K562 (cell line): ENCODE results near the gene PTH2. TPM values are rescaled to one million over a fixed set of nuclear protein-coding genes. Genes with fewer than 3 reads are reported as not detected.

Source experiments
- ATAC-seq: fragments of 200-7000 bp; cut with Tn5 transposase; 3 replicates; pipeline ENCODE4 v1.9.1; 2020; ENCODE audit warnings: moderate library complexity
- BruUV-seq: library from RNA; stranded (reverse); fragments of 400-500 nt; replicated peaks from 2 replicates; lab custom pipeline; 2021; lab: Mats Ljungman, UMichigan
- CTCF ChIA-PET: fragments of 300-600 bp; formaldehyde crosslinking; extraction: SDS; loops from one replicate; lab custom pipeline; 2021; ENCODE audit warnings: low intra/inter-chr PET ratio; lab: Yijun Ruan, JAX
- POLR2A ChIA-PET: fragments of 300-600, 350-650 bp; sonication (Branson Sonifier 250); formaldehyde crosslinking; extraction: SDS; loops from one replicate; lab custom pipeline; 2021; ENCODE audit warnings: antibody characterized with exemption, inconsistent platforms; lab: Yijun Ruan, JAX
- DNase-seq, 4 experiments: peaks; one replicate each; pipeline versions ENCODE4 v3.0.0 to v3.0.0-alpha.2; 2011 to 2018; ENCODE audit warnings: low spot score in 3 of 4, mixed read lengths in 3 of 4; ENCODE audit errors: extremely low read depth in 1 of 4
- FAIRE-seq: peaks from 2 replicates; lab custom pipeline; 2011; peaks lifted over from hg19 to GRCh38; lab: Jason Lieb, UNC
- H2AFZ ChIP-seq: 2 replicates; pipeline ENCODE4 v1.6.0; 2011; ENCODE audit warnings: low read depth, low read length, control low read depth, inconsistent platforms
- H3K27ac ChIP-seq: fragments of 200-600 bp; 3 replicates; pipeline ENCODE4 v1.8.0; 2011; ENCODE audit warnings: low read depth, mild to moderate bottlenecking, control low read depth, inconsistent platforms, low read length, moderate library complexity, mixed read lengths; ENCODE audit errors: extremely low read depth
- H3K27me3 ChIP-seq, 2 experiments: fragments of 300-600 bp in 1 of 2; 2 replicates in 1 of 2; 3 replicates in 1 of 2; pipeline versions ENCODE4 v1.6.0 to v1.8.0; 2011; ENCODE audit warnings: inconsistent platforms in 2 of 2, low read length in 2 of 2, mild to moderate bottlenecking in 1 of 2, mixed read lengths in 1 of 2, moderate library complexity in 1 of 2; ENCODE audit not compliant: control insufficient read depth in 2 of 2, insufficient read depth in 2 of 2
- H3K36me3 ChIP-seq: fragments of 300-600 bp; 3 replicates; pipeline ENCODE4 v1.8.0; 2011; ENCODE audit warnings: mild to moderate bottlenecking, low read length, inconsistent platforms; ENCODE audit not compliant: control insufficient read depth, insufficient read depth
- H3K4me1 ChIP-seq, 2 experiments: fragments of 200-600 bp in 1 of 2; replicated peaks in 1 of 2; 2 replicates in 1 of 2; 3 replicates in 1 of 2; pipeline versions ENCODE4 v1.5.1 to v1.8.0; 2011; ENCODE audit warnings: inconsistent platforms in 2 of 2, low read length in 2 of 2, mild to moderate bottlenecking in 1 of 2, mixed read lengths in 1 of 2, moderate library complexity in 1 of 2; ENCODE audit not compliant: control insufficient read depth in 2 of 2, insufficient read depth in 2 of 2
- H3K4me2 ChIP-seq: 2 replicates; pipeline ENCODE4 v1.6.1; 2011; ENCODE audit warnings: low read length, control low read depth, inconsistent platforms, mixed read lengths; ENCODE audit not compliant: insufficient read depth
- H3K4me3 ChIP-seq: fragments of 200-600 bp; sonication (generic), shearing (Covaris generic); 2 replicates; pipeline ENCODE4 v1.5.1; 2016; ENCODE audit warnings: control low read depth, inconsistent platforms
- H3K79me2 ChIP-seq: fragments of 200-600 bp; 3 replicates; pipeline ENCODE4 v1.8.0; 2011; ENCODE audit warnings: low read length, inconsistent platforms; ENCODE audit not compliant: control insufficient read depth, insufficient read depth
- H3K9ac ChIP-seq, 2 experiments: 2 replicates each; pipeline versions ENCODE4 v1.6.0 to v1.6.1; 2011; ENCODE audit warnings: low read depth in 2 of 2, low read length in 2 of 2, control low read depth in 1 of 2, inconsistent platforms in 1 of 2, mild to moderate bottlenecking in 1 of 2, mixed read lengths in 1 of 2; ENCODE audit not compliant: insufficient read depth in 1 of 2
- H3K9me1 ChIP-seq: one replicate; pipeline ENCODE4 v1.6.0; 2011; ENCODE audit warnings: inconsistent platforms, mild to moderate bottlenecking, low read length, moderate library complexity; ENCODE audit not compliant: control insufficient read depth, insufficient read depth
- H3K9me3 ChIP-seq: replicated peaks from 2 replicates; pipeline ENCODE4 v1.5.1; 2011; ENCODE audit warnings: low read depth, low read length, inconsistent platforms; ENCODE audit not compliant: control insufficient read depth, insufficient read depth
- H4K20me1 ChIP-seq: replicated peaks from 2 replicates; pipeline ENCODE4 v1.6.1; 2011; ENCODE audit warnings: low read length, inconsistent platforms, mixed read lengths; ENCODE audit not compliant: control insufficient read depth, insufficient read depth
- ATF7 ChIP-seq: fragments of 450-650 bp; IDR thresholded peaks from 2 replicates; pipeline ENCODE4 v1.7.1; 2014; ENCODE audit warnings: mild to moderate bottlenecking, moderate library complexity
- FOXM1 ChIP-seq, 2 experiments: fragments of 450-650 bp in 1 of 2; sonication (generic) in 1 of 2; formaldehyde crosslinking in 1 of 2; IDR thresholded peaks; 2 replicates each; pipeline versions ENCODE4 v1.6.1 to v1.9.0; 2017 to 2022; ENCODE audit warnings: low read depth in 2 of 2, mild to moderate bottlenecking in 2 of 2, missing genetic modification reagents in 1 of 2, moderate library complexity in 1 of 2
- MAFF ChIP-seq: IDR thresholded peaks from 2 replicates; pipeline ENCODE4 v1.6.1; 2012; ENCODE audit warnings: low read length, improper control_type of control experiment
- MCM7 ChIP-seq, 2 experiments: fragments of 450-650 bp; IDR thresholded peaks; 2 replicates each; pipeline ENCODE4 v1.6.1; 2016 to 2018
- MTA3 ChIP-seq: fragments of 450-650 bp; formaldehyde crosslinking; IDR thresholded peaks from 2 replicates; pipeline ENCODE4 v1.6.1; 2017; ENCODE audit warnings: mild to moderate bottlenecking, borderline replicate concordance
- TBP ChIP-seq: optimal IDR thresholded peaks from 2 replicates; pipeline ENCODE3; 2011; ENCODE audit warnings: low read depth, low read length, improper control_type of control experiment
- TOE1 ChIP-seq, 2 experiments: fragments of 450-650 bp in 1 of 2; sonication (generic) in 1 of 2; formaldehyde crosslinking in 1 of 2; IDR thresholded peaks; 2 replicates each; pipeline versions ENCODE4 v1.7.1 to v1.8.0; 2016 to 2022; ENCODE audit warnings: borderline replicate concordance in 2 of 2, mild to moderate bottlenecking in 2 of 2, antibody characterized with exemption in 1 of 2, inconsistent platforms in 1 of 2, low read depth in 1 of 2, missing genetic modification reagents in 1 of 2, moderate library complexity in 1 of 2
- YBX1 ChIP-seq: fragments of 450-650 bp; IDR thresholded peaks from 2 replicates; pipeline ENCODE4 v1.7.1; 2016; ENCODE audit warnings: mild to moderate bottlenecking
- ZNF184 ChIP-seq: sonication (generic); formaldehyde crosslinking; IDR thresholded peaks from 2 replicates; pipeline ENCODE4 v1.5.0; 2020; ENCODE audit warnings: missing genetic modification reagents
- WGBS: fragments of 100-300 bp; shearing (Covaris generic); methylation state at CpG from one replicate; pipeline ENCODE4 v1.1.6; 2016; ENCODE audit warnings: low coverage, mixed read lengths; ENCODE audit not compliant: insufficient coverage; ENCODE audit errors: missing lambda C conversion rate; 5-methylcytosine and 5-hydroxymethylcytosine counted together
- in situ Hi-C: fragments of 300-500 bp; cut with MboI; formaldehyde crosslinking; loops from 4 replicates; pipeline ENCODE4 v1.15.0; 2018; ENCODE audit warnings: inconsistent platforms, mixed read lengths
- intact Hi-C: fragments of 100-400 bp; cut with micrococcal nuclease; formaldehyde crosslinking; loops from 2 replicates; pipeline ENCODE4 v1.14.2; 2022
- polyA plus RNA-seq, 8 experiments: library from polyadenylated mRNA; depleted of rRNA in 4 of 8; stranded (reverse) in 5 of 8; unstranded in 3 of 8; fragments of >200 nt; fragmentation: Nextera tagmentation in 2 of 8; fragmentation: Illumina TruSeq in 1 of 8; extraction: Ambion mirVana in 2 of 8; extraction: Trizol in 1 of 8; gene quantifications; 2 replicates each; pipeline versions ENCODE4 v1.2.1 to v1.2.3, GENCODE V29; 2011 to 2014; ENCODE audit warnings: inconsistent platforms in 1 of 8, missing spikeins in 1 of 8
- total RNA-seq, 7 experiments: library from RNA; depleted of rRNA in 6 of 7; stranded (reverse); fragments of >200 nt in 6 of 7; fragmentation: Illumina TruSeq in 2 of 7; extraction: Trizol in 2 of 7; gene quantifications; 2 replicates each; pipeline versions ENCODE4 v1.2.1 to v1.2.3, GENCODE V29; 2011 to 2021; ENCODE audit warnings: low replicate concordance in 1 of 7
- TF ChIP-seq, protein P1 (sequence below): sonication (generic); formaldehyde crosslinking; IDR thresholded peaks from 2 replicates; pipeline ENCODE4 v1.8.0; 2022; ENCODE audit warnings: mild to moderate bottlenecking, missing genetic modification reagents, borderline replicate concordance
- TF ChIP-seq, protein P2 (sequence below): sonication (generic); formaldehyde crosslinking; IDR thresholded peaks from 2 replicates; pipeline ENCODE4 v1.8.1; 2023; ENCODE audit warnings: mild to moderate bottlenecking, missing genetic modification reagents
- TF ChIP-seq, protein P3 (sequence below): fragments of 250-450 bp; sonication (Bioruptor Pico); IDR thresholded peaks from 2 replicates; pipeline ENCODE4 v1.8.0; 2022; ENCODE audit warnings: moderate library complexity, mild to moderate bottlenecking, inconsistent platforms
- TF ChIP-seq, protein P4 (sequence below): sonication (generic); formaldehyde crosslinking; IDR thresholded peaks from 2 replicates; pipeline ENCODE4 v1.8.1; 2022; ENCODE audit warnings: missing genetic modification reagents

PTH2 gene
- total and polyA plus RNA-seq, 9 of the 15 experiments (the other 6 are each of a cell fraction or from before 2014, with no cell fraction given): 1.3 TPM; not detected in 8

DNA sequence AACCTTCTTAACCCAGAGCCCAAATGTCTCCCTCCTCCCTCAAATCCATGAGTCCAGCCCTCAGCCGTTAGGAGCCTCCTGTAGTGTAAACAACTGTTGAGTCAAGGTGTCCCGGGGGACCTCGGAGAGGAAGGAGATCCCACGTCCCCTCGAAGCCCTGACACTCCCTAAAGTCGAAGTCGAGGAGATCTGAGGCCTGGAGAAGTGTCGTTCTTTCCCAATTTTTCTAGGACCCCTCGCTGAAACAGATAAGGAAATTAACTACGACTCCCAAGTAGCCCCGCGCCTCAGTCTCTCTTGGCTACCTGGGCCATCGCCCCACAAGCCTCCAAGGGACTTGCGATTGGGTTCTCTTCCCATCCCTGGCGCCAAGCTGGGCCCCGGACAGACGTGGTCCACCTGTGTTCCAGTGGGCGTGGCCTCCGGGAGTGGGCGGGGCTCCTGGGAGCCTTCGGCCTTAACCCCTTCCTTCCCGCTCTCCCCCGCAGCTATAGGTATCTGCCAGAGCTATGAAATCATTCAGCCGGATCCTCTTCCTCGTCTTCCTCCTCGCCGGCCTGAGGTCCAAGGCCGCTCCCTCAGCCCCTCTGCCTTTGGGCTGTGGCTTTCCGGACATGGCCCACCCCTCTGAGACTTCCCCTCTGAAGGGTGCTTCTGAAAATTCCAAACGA is 2.8 kb upstream of the PTH2 start:
- FAIRE-seq (peak; percentile 59), ATAC-seq (peak; percentile 57), DNase-seq (peak; percentile 80 to 86 (median 81))
- WGBS: 4% methylated on average over 30 of the region's 30 CpGs
- Histone ChIP-seq H3K27ac (peak overlapping the region; percentile 16; the same call in 1 of the 3 replicates), H3K4me3 (peak overlapping the region; percentile 24), H3K9me3 (no peaks in the 10 kb centered on the region), H3K79me2 (peaks cover 6% of the 10 kb centered on the region), H3K4me1 (peaks cover 56 to 76% of the 10 kb centered on the region in 2 experiments), H3K9me1 (no peaks in the 10 kb centered on the region), H3K9ac (peak overlapping the region in 1 of 2 experiments; percentile 86; a peak in 3 of 4 replicates), H4K20me1 (no peaks in the 10 kb centered on the region), H3K36me3 (no peaks in the 10 kb centered on the region; the same call in 2 of the 3 replicates), H3K4me2 (peak overlapping the region; percentile 76), H3K27me3 (no peaks in the 10 kb centered on the region), H2AFZ (peak overlapping the region; percentile 83)
- in situ Hi-C loops (no loop called here), intact Hi-C loops (no loop called here)
- CTCF ChIA-PET: no interaction called here
- POLR2A ChIA-PET: interaction anchor here (0.6 to 1.4 kb wide), 8 partner anchors 9 to 568 kb away, joined by 3 read pairs; partner anchors contain the start of genes PIH1D1 and PPP1R15A
- no TSS peak for BruUV-seq
- TF ChIP-seq YBX1 (no peak), MCM7 (IDR thresholded peaks at IDR 0.05) (no peak), MAFF (no peak), TOE1 (IDR thresholded peaks at IDR 0.05; ENCODE audit: borderline replicate concordance) (peak; percentile 88), TOE1 (CRISPR knock-in tag; IDR thresholded peaks at IDR 0.05; ENCODE audit: borderline replicate concordance, low read depth) (no peak), TBP (peak; percentile 48), ZNF184 (no peak), MTA3 (peak; percentile 37; the same call in 1 of the 2 replicates), ATF7 (peak; percentile 43), FOXM1 (IDR thresholded peaks at IDR 0.05; ENCODE audit: low read depth) (peak; percentile 71; the same call in 1 of the 2 replicates), FOXM1 (CRISPR knock-in tag; IDR thresholded peaks at IDR 0.05; ENCODE audit: low read depth) (no peak)
- TF ChIP-seq, protein P1, sequence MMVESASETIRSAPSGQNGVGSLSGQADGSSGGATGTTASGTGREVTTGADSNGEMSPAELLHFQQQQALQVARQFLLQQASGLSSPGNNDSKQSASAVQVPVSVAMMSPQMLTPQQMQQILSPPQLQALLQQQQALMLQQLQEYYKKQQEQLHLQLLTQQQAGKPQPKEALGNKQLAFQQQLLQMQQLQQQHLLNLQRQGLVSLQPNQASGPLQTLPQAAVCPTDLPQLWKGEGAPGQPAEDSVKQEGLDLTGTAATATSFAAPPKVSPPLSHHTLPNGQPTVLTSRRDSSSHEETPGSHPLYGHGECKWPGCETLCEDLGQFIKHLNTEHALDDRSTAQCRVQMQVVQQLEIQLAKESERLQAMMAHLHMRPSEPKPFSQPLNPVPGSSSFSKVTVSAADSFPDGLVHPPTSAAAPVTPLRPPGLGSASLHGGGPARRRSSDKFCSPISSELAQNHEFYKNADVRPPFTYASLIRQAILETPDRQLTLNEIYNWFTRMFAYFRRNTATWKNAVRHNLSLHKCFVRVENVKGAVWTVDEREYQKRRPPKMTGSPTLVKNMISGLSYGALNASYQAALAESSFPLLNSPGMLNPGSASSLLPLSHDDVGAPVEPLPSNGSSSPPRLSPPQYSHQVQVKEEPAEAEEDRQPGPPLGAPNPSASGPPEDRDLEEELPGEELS: no peak
- TF ChIP-seq, protein P2, sequence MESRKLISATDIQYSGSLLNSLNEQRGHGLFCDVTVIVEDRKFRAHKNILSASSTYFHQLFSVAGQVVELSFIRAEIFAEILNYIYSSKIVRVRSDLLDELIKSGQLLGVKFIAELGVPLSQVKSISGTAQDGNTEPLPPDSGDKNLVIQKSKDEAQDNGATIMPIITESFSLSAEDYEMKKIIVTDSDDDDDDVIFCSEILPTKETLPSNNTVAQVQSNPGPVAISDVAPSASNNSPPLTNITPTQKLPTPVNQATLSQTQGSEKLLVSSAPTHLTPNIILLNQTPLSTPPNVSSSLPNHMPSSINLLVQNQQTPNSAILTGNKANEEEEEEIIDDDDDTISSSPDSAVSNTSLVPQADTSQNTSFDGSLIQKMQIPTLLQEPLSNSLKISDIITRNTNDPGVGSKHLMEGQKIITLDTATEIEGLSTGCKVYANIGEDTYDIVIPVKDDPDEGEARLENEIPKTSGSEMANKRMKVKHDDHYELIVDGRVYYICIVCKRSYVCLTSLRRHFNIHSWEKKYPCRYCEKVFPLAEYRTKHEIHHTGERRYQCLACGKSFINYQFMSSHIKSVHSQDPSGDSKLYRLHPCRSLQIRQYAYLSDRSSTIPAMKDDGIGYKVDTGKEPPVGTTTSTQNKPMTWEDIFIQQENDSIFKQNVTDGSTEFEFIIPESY (CRISPR knock-in tag): no peak
- TF ChIP-seq, protein P3, sequence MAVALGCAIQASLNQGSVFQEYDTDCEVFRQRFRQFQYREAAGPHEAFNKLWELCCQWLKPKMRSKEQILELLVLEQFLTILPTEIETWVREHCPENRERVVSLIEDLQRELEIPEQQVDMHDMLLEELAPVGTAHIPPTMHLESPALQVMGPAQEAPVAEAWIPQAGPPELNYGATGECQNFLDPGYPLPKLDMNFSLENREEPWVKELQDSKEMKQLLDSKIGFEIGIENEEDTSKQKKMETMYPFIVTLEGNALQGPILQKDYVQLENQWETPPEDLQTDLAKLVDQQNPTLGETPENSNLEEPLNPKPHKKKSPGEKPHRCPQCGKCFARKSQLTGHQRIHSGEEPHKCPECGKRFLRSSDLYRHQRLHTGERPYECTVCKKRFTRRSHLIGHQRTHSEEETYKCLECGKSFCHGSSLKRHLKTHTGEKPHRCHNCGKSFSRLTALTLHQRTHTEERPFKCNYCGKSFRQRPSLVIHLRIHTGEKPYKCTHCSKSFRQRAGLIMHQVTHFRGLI (CRISPR knock-in tag): no peak
- TF ChIP-seq, protein P4, sequence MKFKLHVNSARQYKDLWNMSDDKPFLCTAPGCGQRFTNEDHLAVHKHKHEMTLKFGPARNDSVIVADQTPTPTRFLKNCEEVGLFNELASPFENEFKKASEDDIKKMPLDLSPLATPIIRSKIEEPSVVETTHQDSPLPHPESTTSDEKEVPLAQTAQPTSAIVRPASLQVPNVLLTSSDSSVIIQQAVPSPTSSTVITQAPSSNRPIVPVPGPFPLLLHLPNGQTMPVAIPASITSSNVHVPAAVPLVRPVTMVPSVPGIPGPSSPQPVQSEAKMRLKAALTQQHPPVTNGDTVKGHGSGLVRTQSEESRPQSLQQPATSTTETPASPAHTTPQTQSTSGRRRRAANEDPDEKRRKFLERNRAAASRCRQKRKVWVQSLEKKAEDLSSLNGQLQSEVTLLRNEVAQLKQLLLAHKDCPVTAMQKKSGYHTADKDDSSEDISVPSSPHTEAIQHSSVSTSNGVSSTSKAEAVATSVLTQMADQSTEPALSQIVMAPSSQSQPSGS (CRISPR knock-in tag): no peak
